Esophagus muscularis mucosa (tissue), 4 donors: ENCODE results near the gene TAAR2. TPM values are rescaled to one million over a fixed set of nuclear protein-coding genes. Genes with fewer than 3 reads are reported as not detected.

Source experiments
- DNase-seq: peaks from one replicate; pipeline ENCODE4 v3.0.0-alpha.2; 2017; ENCODE audit errors: extremely low spot score
- H3K27ac ChIP-seq, 4 donors: fragments of 200-600 bp; sonication (generic); replicated peaks in 1 of 4; 1 replicate in 3 of 4; 2 replicates in 1 of 4; pipeline ENCODE4 v1.5.1; 2016 to 2019; ENCODE audit warnings: mild to moderate bottlenecking in 1 of 4
- H3K27me3 ChIP-seq, 4 donors: fragments of 200-600 bp; sonication (generic); one replicate each; pipeline versions ENCODE4 v1.5.1 to v1.6.0; 2016 to 2019
- H3K36me3 ChIP-seq, 4 donors: fragments of 200-600 bp; sonication (generic); one replicate each; pipeline ENCODE4 v1.5.1; 2016 to 2019
- H3K4me1 ChIP-seq, 4 donors: fragments of 200-600 bp; sonication (generic); one replicate each; pipeline ENCODE4 v1.5.1; 2016 to 2019
- H3K4me3 ChIP-seq, 4 donors: fragments of 200-600 bp; sonication (generic); 1 replicate in 2 of 4; 2 replicates in 2 of 4; pipeline ENCODE4 v1.5.1; 2016 to 2019; ENCODE audit warnings: mild to moderate bottlenecking in 4 of 4, moderate library complexity in 1 of 4
- H3K9me3 ChIP-seq, 4 donors: fragments of 200-600 bp; sonication (generic); 1 replicate in 3 of 4; 2 replicates in 1 of 4; pipeline ENCODE4 v1.5.1; 2016 to 2019
- EP300 ChIP-seq: sonication (generic); formaldehyde crosslinking; IDR thresholded peaks from one replicate; pipeline ENCODE4 v1.6.1; 2017; ENCODE audit warnings: antibody characterized with exemption
- POLR2A ChIP-seq: fragments of 450-650 bp; IDR thresholded peaks from one replicate; pipeline ENCODE4 v1.6.1; 2017; ENCODE audit warnings: antibody characterized with exemption, moderate library complexity, mild to moderate bottlenecking, low read depth
- POLR2AphosphoS5 ChIP-seq, 2 donors: sonication (generic); formaldehyde crosslinking; IDR thresholded peaks; one replicate each; pipeline ENCODE4 v1.6.1; 2017; ENCODE audit warnings: antibody characterized with exemption in 2 of 2
- WGBS: methylation state at CpG from one replicate; pipeline ENCODE4 v1.1.5; 2018; 5-methylcytosine and 5-hydroxymethylcytosine counted together
- intact Hi-C: fragments of 100-400 bp; cut with DNase I; formaldehyde crosslinking; loops from one replicate; pipeline ENCODE4 v1.15.1; 2023
- total RNA-seq, 4 donors: library from RNA; depleted of rRNA; stranded (reverse); fragments of >200 nt; gene quantifications; one replicate each; pipeline versions ENCODE4 v1.1.0 to v1.2.1, GENCODE V29; 2016
- TF ChIP-seq, protein P1 (sequence below), 3 experiments: fragments of 200-600 bp in 2 of 3; fragments of 450-650 bp in 1 of 3; sonication (generic) in 2 of 3; IDR thresholded peaks; one replicate each; pipeline ENCODE4 v1.5.1; 2017 to 2019; ENCODE audit warnings: antibody characterized with exemption in 3 of 3, mild to moderate bottlenecking in 2 of 3, moderate library complexity in 1 of 3

Gene TAAR2
- total RNA-seq, 4 donors from 2014 or later, result not detected

DNA sequence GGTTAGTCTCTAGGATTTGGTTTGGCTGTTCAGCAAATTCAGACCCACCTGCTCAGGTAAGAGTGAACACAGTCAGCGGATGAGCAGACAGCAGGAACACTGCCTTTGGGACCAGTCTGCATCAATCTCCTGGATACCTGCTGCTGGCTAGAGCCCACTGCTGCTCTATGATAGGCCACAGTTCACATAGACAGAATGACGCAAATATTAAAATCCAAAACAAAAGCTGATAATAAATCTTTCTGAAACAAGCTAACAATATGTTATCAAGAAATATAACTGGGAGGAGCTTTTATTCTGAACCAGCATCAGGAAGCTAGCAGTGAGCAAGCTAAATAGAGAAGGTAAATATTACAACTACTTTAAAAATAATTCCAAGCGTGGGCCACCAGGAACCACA, 35.0 kb upstream of the TAAR2 start, which contains the start of gene TAAR1:
Gene TAAR1, minus strand, starts transcription at position 101 of the 400 bp plus-strand sequence. CDS start 13,179 bp downstream, outside the sequence.
- 88% methylated on average over 3 of the region's 3 CpGs for WGBS

GRCh38 chr6:132651062-132651461, 27.0 kb upstream of the TAAR2 start:
- H3K36me3 ChIP-seq, result no peaks in the 10 kb centered on the region
- no peaks in the 10 kb centered on the region for H3K9me3 ChIP-seq
- no peaks in the 10 kb centered on the region for H3K4me1 ChIP-seq
- TF ChIP-seq POLR2A (no peak), EP300 (no peak), POLR2AphosphoS5 (IDR thresholded peaks at IDR 0.05) (no peak)
- TF ChIP-seq, protein P1, sequence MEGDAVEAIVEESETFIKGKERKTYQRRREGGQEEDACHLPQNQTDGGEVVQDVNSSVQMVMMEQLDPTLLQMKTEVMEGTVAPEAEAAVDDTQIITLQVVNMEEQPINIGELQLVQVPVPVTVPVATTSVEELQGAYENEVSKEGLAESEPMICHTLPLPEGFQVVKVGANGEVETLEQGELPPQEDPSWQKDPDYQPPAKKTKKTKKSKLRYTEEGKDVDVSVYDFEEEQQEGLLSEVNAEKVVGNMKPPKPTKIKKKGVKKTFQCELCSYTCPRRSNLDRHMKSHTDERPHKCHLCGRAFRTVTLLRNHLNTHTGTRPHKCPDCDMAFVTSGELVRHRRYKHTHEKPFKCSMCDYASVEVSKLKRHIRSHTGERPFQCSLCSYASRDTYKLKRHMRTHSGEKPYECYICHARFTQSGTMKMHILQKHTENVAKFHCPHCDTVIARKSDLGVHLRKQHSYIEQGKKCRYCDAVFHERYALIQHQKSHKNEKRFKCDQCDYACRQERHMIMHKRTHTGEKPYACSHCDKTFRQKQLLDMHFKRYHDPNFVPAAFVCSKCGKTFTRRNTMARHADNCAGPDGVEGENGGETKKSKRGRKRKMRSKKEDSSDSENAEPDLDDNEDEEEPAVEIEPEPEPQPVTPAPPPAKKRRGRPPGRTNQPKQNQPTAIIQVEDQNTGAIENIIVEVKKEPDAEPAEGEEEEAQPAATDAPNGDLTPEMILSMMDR (IDR thresholded peaks at IDR 0.05), result no peak
- H3K27ac ChIP-seq, result no peak overlapping the region
- intact Hi-C loops, result no loop called here
- 78% methylated on average over 3 of the region's 3 CpGs for WGBS
- H3K27me3 ChIP-seq, result no peaks in the 10 kb centered on the region
- no peak overlapping the region for H3K4me3 ChIP-seq
- no peak for DNase-seq

More for the DNA sequence above, 35.0 kb upstream of the TAAR2 start, which contains the start of gene TAAR1:
- intact Hi-C loops, result no loop called here
- no peaks in the 10 kb centered on the region for H3K4me1 ChIP-seq
- H3K27me3 ChIP-seq, result no peaks in the 10 kb centered on the region
- H3K27ac ChIP-seq, result no peak within 1 kb of the TSS
- TF ChIP-seq, protein P1 (IDR thresholded peaks at IDR 0.05), result no peak
- TF ChIP-seq POLR2A, result no peak
- TF ChIP-seq EP300, result no peak
- TF ChIP-seq POLR2AphosphoS5 (IDR thresholded peaks at IDR 0.05), result no peak
- DNase-seq, result no peak
- H3K36me3 ChIP-seq, result no peaks in the 10 kb centered on the region
- H3K9me3 ChIP-seq, result no peaks in the 10 kb centered on the region
- no peak within 1 kb of the TSS for H3K4me3 ChIP-seq

GRCh38 chr6:132650429-132650828, 26.4 kb upstream of the TAAR2 start:
- Histone ChIP-seq H3K27ac (no peak overlapping the region), H3K27me3 (no peaks in the 10 kb centered on the region), H3K4me3 (no peak overlapping the region), H3K36me3 (no peaks in the 10 kb centered on the region), H3K4me1 (no peaks in the 10 kb centered on the region), H3K9me3 (no peaks in the 10 kb centered on the region)
- WGBS, result 79% methylated on average over 1 of the region's 1 CpG
- intact Hi-C loops, result no loop called here
- DNase-seq, result no peak
- TF ChIP-seq POLR2A, result no peak
- no peak for TF ChIP-seq EP300
- TF ChIP-seq, protein P1 (IDR thresholded peaks at IDR 0.05), result no peak
- no peak for TF ChIP-seq POLR2AphosphoS5 (IDR thresholded peaks at IDR 0.05)

DNA sequence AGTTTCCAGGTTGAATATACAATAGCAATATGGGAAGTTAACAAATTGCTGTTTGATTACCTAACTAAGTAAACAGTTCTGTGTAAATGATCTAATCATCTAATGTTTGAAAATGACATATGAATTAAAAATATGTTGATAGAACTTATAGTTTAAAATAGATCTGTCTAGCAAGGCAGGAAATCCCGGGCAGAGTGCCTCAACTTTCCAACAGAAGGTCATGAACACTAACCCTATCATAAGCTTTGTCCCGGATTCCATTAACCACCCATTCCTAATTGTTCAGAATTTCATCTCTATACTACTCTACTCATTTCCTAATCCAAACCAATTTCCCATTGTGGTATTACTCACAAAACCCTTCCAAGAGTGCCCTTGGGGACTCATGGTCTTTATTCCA, 24.8 kb upstream of the TAAR2 start:
- Histone ChIP-seq H3K9me3 (no peaks in the 10 kb centered on the region), H3K4me1 (no peaks in the 10 kb centered on the region), H3K36me3 (no peaks in the 10 kb centered on the region), H3K27me3 (no peaks in the 10 kb centered on the region), H3K27ac (no peak overlapping the region), H3K4me3 (no peak overlapping the region)
- WGBS, result 27% methylated on average over 2 of the region's 2 CpGs
- intact Hi-C loops, result no loop called here
- no peak for TF ChIP-seq POLR2AphosphoS5 (IDR thresholded peaks at IDR 0.05)
- TF ChIP-seq EP300, result no peak
- TF ChIP-seq, protein P1 (IDR thresholded peaks at IDR 0.05), result no peak
- TF ChIP-seq POLR2A, result no peak
- DNase-seq, result no peak

DNA sequence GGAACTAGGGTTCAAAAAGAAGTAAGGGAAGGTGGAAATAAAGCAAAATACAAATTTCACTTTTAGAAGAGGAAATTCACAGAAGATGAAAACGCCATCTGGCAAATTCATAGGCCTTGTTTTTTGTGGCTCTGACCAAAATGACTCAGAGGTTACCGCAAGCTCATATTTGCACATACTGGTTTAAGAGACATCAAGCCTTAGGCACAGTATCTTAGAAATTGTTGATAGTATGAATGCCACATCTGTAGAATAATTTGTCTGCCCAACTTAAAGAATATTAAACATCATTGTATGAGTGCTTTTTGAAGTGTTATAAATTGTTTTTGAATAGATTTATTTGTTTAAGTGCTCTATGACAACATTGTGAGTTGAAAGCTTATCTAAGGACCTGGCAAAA, 24.3 kb upstream of the TAAR2 start:
- no peaks in the 10 kb centered on the region for H3K27me3 ChIP-seq
- H3K4me3 ChIP-seq, result no peak overlapping the region
- H3K4me1 ChIP-seq, result no peaks in the 10 kb centered on the region
- TF ChIP-seq EP300 (no peak), POLR2AphosphoS5 (IDR thresholded peaks at IDR 0.05) (no peak), POLR2A (no peak)
- TF ChIP-seq, protein P1 (IDR thresholded peaks at IDR 0.05), result no peak
- no peaks in the 10 kb centered on the region for H3K36me3 ChIP-seq
- WGBS, result 34% methylated on average over 2 of the region's 2 CpGs
- intact Hi-C loops, result no loop called here
- H3K9me3 ChIP-seq, result no peaks in the 10 kb centered on the region
- DNase-seq, result no peak
- no peak overlapping the region for H3K27ac ChIP-seq
